Tibial artery (tissue), 4 donors: ENCODE data around the gene CDK18.

Experiments
- DNase-seq, 2 donors: peaks; one replicate each; pipeline ENCODE4 v3.0.0-alpha.2; 2019
- H3K27ac ChIP-seq, 2 donors: fragments of 200-600 bp; sonication (generic) in 1 of 2; 1 replicate in 1 of 2; 2 replicates in 1 of 2; pipeline ENCODE4 v1.5.1; 2018 to 2019; ENCODE audit warnings: mild to moderate bottlenecking in 1 of 2
- H3K27me3 ChIP-seq, 2 donors: fragments of 200-600 bp; sonication (generic) in 1 of 2; one replicate each; pipeline versions ENCODE4 v1.5.1 to v1.6.0; 2016 to 2019
- H3K36me3 ChIP-seq, 3 donors: fragments of 200-600 bp; sonication (generic) in 2 of 3; one replicate each; pipeline ENCODE4 v1.5.1; 2016 to 2019; ENCODE audit warnings: mild to moderate bottlenecking in 2 of 3
- H3K4me1 ChIP-seq, 4 donors: fragments of 200-600 bp; sonication (generic) in 2 of 4; 1 replicate in 3 of 4; 2 replicates in 1 of 4; pipeline ENCODE4 v1.5.1; 2016 to 2019
- H3K4me3 ChIP-seq, 2 donors: fragments of 200-600 bp; sonication (generic) in 1 of 2; 1 replicate in 1 of 2; 2 replicates in 1 of 2; pipeline ENCODE4 v1.5.1; 2018 to 2019; ENCODE audit warnings: mild to moderate bottlenecking in 2 of 2
- H3K9me3 ChIP-seq, 3 donors: fragments of 200-600 bp; sonication (generic) in 1 of 3; one replicate each; pipeline ENCODE4 v1.5.1; 2016 to 2019
- CTCF ChIP-seq, 2 experiments: fragments of 200-600 bp in 1 of 2; fragments of 450-650 bp in 1 of 2; IDR thresholded peaks; one replicate each; pipeline ENCODE4 v1.5.1; 2017 to 2019; ENCODE audit warnings: antibody characterized with exemption in 2 of 2, mild to moderate bottlenecking in 1 of 2, moderate library complexity in 1 of 2
- intact Hi-C: fragments of 100-400 bp; cut with DNase I; formaldehyde crosslinking; loops from one replicate; pipeline ENCODE4 v1.15.0; 2023; ENCODE audit warnings: low total_unique reads

CDK18 gene

GRCh38 chr1:205528446-205528886 is 24.0 kb downstream of the CDK18 start:
- peaks cover 44 to 87% (median 53%) of the 10 kb centered on the region in 3 donors for H3K36me3 ChIP-seq
- intact Hi-C loops = loop anchor here (5.0 kb wide), 1 partner anchor 129 kb away; no protein-coding TSS in a partner anchor

DNA sequence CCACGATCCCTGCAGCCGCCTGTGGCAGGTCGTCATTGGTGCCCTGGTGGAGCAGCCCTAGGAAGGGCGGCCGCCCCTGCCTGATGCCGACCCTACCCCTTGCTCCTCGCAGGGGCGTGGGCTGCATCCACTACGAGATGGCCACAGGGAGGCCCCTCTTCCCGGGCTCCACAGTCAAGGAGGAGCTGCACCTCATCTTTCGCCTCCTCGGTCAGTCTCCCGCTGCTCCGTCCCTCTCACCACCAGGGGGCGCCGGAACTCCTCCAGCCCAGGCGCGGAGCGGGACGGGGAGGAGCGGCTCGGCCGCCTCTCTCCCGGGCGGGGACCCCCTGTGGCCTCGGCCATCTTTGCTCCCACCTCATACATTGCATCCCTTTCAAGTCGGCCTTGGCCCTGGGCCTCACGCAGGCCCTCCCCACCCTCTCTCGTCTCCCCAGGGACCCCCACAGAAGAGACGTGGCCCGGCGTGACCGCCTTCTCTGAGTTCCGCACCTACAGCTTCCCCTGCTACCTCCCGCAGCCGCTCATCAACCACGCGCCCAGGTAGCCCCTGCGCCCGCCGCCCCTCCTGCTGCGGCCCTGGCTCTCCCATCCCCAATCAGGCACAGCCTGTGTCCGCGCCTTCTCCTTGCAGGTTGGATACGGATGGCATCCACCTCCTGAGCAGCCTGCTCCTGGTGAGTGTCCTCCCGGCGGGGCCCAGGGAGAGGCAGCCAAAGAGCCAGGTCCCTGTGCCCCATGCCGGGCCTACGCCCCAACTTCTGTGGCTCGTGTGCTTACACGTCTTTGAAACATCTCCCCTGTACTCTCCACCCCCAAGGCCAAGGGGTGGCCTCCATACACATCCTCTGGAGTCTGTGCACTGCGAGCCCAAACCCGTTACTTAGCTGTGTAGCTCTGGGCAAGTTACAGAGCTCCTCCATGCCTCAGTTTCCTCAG is 24.7 kb downstream of the CDK18 start:
- Histone ChIP-seq H3K27ac (no peak overlapping the region), H3K4me3 (peak overlapping the region in 1 of 2 donors; percentile 8), H3K36me3 (peaks cover 41 to 80% (median 47%) of the 10 kb centered on the region in 3 donors), H3K9me3 (no peaks in the 10 kb centered on the region), H3K27me3 (no peaks in the 10 kb centered on the region), H3K4me1 (peaks cover 0 to 5% (median 2%) of the 10 kb centered on the region in 4 donors)
- intact Hi-C loops = loop anchor here (5.0 kb wide), 1 partner anchor 128 kb away; no protein-coding TSS in a partner anchor
- TF ChIP-seq CTCF (IDR thresholded peaks at IDR 0.05) = peak; percentile 81 to 95
- peak; percentile 71 to 82 for DNase-seq

More at GRCh38 chr1:205528446-205528886, 24.0 kb downstream of the CDK18 start:
- Histone ChIP-seq H3K27ac (no peak overlapping the region), H3K4me1 (peaks cover 0 to 5% (median 2%) of the 10 kb centered on the region in 4 donors), H3K4me3 (no peak overlapping the region), H3K9me3 (no peaks in the 10 kb centered on the region), H3K27me3 (no peaks in the 10 kb centered on the region)
- TF ChIP-seq CTCF (IDR thresholded peaks at IDR 0.05) = no peak
- DNase-seq = no peak

GRCh38 chr1:205530116-205530515 is 25.6 kb downstream of the CDK18 start:
- Histone ChIP-seq H3K27me3 (no peaks in the 10 kb centered on the region), H3K9me3 (no peaks in the 10 kb centered on the region), H3K4me1 (peaks cover 0 to 5% (median 2%) of the 10 kb centered on the region in 4 donors), H3K27ac (no peak overlapping the region), H3K36me3 (peaks cover 33 to 71% (median 42%) of the 10 kb centered on the region in 3 donors), H3K4me3 (no peak overlapping the region)
- no peak for TF ChIP-seq CTCF (IDR thresholded peaks at IDR 0.05)
- no peak for DNase-seq
- intact Hi-C loops = no loop called here

DNA sequence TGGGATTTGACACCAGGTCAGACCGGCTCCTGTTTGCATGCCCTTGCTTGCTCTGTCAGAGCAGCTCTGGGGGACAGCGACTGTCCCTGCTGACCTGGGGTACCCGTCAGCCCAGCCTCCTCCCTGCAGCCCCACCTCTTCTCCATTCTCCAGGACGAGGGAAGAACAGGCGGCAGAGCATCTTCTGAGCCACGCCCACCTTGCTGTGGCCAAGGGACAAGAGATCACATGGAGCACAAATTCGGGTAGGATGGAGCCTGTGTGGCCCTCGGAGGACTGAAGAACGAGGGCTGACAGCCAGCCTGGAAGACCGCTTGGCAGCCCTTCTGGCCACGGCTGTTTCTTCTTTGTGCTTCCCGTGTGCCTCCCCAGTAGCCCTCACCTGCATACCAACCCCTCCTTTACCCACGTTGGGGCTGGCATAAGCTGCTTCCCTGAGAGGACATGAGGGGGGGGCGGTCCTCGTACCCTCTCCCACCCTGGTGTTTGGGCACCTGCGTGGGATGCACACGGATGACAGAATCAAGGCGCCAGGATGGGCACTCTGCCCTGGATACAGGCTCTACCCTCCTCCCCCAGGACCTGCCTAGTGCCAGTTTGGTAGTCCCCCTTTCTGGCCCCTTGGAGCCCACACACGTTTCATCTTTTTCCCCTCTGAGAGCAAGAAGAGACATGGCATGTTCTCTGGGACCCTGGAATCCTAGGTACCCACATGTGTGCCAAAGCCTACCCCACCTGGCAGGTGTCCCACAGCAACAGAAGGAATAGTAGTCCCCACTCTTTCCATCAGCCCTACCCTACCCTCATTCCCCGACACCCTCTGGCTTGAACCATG is 26.9 kb downstream of the CDK18 start:
- Histone ChIP-seq H3K4me3 (no peak overlapping the region), H3K27ac (no peak overlapping the region), H3K36me3 (peaks cover 23 to 59% (median 31%) of the 10 kb centered on the region in 3 donors), H3K4me1 (peaks cover 0 to 5% (median 2%) of the 10 kb centered on the region in 4 donors), H3K27me3 (no peaks in the 10 kb centered on the region), H3K9me3 (no peaks in the 10 kb centered on the region)
- DNase-seq = no peak
- TF ChIP-seq CTCF (IDR thresholded peaks at IDR 0.05) = no peak
- intact Hi-C loops = no loop called here
